Measurements from ENCODE around the gene ATP2C2. TPM values are rescaled to one million over a fixed set of nuclear protein-coding genes. Genes with fewer than 3 reads are reported as not detected.

The ATP2C2 gene
- total RNA-seq, 4 donors from 2014 or later, result 0.86 TPM; not detected in 3

DNA sequence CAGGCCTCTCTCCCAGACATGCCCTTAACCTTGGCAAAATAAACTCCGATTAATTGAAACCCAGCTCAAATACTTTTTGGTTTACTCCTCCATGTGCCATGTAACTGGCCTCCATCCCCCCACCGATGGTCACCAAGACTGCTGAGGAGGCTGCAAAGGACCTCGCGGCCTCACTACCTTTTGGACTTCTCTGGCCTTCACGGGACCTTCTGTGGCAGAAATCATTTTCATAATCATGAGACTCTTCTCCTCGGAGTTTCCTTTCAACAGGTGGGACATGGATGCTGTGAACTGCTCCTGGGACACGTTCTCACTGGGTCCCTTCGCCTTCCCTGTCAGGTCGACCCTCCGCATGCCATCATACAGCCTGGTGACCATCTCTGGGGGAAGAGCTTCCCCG, 127.2 kb downstream of the ATP2C2 start:
- Histone ChIP-seq H3K36me3 (peaks cover 41 to 75% (median 64%) of the 10 kb centered on the region in 4 donors), H3K9me3 (no peaks in the 10 kb centered on the region), H3K4me3 (no peak overlapping the region), H3K27me3 (no peaks in the 10 kb centered on the region), H3K4me1 (no peaks in the 10 kb centered on the region), H3K27ac (replicated peaks in 1 of 4) (no peak overlapping the region)
- DNase-seq (ENCODE audit: extremely low spot score), result no peak
- 97% methylated on average over 11 of the region's 11 CpGs for WGBS
- TF ChIP-seq, protein P1, sequence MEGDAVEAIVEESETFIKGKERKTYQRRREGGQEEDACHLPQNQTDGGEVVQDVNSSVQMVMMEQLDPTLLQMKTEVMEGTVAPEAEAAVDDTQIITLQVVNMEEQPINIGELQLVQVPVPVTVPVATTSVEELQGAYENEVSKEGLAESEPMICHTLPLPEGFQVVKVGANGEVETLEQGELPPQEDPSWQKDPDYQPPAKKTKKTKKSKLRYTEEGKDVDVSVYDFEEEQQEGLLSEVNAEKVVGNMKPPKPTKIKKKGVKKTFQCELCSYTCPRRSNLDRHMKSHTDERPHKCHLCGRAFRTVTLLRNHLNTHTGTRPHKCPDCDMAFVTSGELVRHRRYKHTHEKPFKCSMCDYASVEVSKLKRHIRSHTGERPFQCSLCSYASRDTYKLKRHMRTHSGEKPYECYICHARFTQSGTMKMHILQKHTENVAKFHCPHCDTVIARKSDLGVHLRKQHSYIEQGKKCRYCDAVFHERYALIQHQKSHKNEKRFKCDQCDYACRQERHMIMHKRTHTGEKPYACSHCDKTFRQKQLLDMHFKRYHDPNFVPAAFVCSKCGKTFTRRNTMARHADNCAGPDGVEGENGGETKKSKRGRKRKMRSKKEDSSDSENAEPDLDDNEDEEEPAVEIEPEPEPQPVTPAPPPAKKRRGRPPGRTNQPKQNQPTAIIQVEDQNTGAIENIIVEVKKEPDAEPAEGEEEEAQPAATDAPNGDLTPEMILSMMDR (IDR thresholded peaks at IDR 0.05), result no peak
- TF ChIP-seq EP300 (IDR thresholded peaks at IDR 0.05), result no peak
- no peak for TF ChIP-seq POLR2A (IDR thresholded peaks at IDR 0.05; ENCODE audit: low read depth)
- TF ChIP-seq POLR2AphosphoS5 (IDR thresholded peaks at IDR 0.05), result no peak
- intact Hi-C loops (cut with DNase I), result no loop called here

DNA sequence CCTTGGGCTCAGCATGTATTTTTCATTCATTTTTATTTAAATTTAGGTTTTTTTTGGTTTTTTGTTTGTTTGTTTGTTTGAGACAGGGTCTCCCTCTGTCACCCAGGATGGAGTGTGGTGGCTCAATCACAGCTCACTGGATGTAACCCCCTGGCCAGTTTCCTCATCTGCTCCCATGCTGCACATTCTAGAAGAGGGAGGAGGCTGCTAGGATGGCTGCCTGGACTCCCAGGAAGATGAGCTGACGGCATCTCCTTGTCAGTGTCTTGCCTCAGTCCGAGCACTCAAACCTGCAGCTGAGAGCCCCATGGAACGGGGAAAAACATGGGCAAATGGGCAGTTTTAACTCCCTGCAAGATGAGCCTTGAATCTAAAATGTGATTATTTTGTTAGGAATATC, 128.7 kb downstream of the ATP2C2 start:
- Histone ChIP-seq H3K27me3 (no peaks in the 10 kb centered on the region), H3K27ac (replicated peaks in 1 of 4) (no peak overlapping the region), H3K4me1 (peaks cover 0 to 4% (median 0%) of the 10 kb centered on the region in 4 donors), H3K36me3 (peaks cover 41 to 77% (median 64%) of the 10 kb centered on the region in 4 donors), H3K9me3 (no peaks in the 10 kb centered on the region), H3K4me3 (no peak overlapping the region)
- no peak for DNase-seq (ENCODE audit: extremely low spot score)
- TF ChIP-seq POLR2AphosphoS5 (IDR thresholded peaks at IDR 0.05) (no peak), EP300 (IDR thresholded peaks at IDR 0.05) (no peak), POLR2A (IDR thresholded peaks at IDR 0.05; ENCODE audit: low read depth) (no peak)
- TF ChIP-seq, protein P1 (IDR thresholded peaks at IDR 0.05), result no peak
- 94% methylated on average over 3 of the region's 3 CpGs for WGBS
- intact Hi-C loops (cut with DNase I), result no loop called here

DNA sequence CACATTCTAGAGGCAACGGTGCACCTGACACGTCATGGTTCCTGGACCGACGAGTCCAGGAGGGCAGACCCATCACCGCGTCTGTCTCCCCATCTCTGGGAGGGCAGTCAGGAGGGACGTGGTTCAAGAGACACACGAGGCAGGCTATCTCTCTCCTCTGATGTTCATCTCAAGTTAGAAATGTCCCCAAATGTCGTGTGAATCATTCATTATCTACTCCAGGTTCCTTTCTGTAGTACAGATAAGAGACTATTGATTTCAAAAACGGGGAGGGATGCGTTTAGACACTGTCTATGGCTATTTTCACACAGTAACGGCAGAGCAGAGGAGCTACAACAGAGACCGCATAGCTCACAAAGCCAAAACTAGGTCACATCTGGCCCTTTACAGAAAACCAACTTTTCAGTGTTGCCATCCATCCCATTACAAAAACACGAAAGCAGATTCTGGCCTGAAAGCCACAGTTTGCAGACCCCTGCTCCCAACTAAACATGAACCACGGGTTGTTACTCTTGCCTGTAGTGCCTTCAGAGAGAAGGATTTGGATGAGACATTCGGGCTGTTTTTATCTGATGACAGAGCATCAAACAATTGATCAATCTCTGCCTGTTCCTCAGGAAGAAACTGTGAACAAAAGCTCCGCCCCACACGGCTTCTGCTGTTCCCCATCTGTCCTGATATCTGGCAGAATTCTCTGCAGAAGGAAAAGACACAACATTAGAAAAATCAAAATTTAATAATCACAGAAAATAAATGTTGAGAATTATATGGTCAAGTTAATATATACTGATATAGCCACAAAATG, 129.3 kb downstream of the ATP2C2 start:
- TF ChIP-seq, protein P1 (IDR thresholded peaks at IDR 0.05), result no peak
- no peak for TF ChIP-seq POLR2A (IDR thresholded peaks at IDR 0.05; ENCODE audit: low read depth)
- Histone ChIP-seq H3K4me1 (peaks cover 0 to 5% (median under 1%) of the 10 kb centered on the region in 4 donors), H3K4me3 (no peak overlapping the region), H3K27me3 (no peaks in the 10 kb centered on the region), H3K27ac (replicated peaks in 1 of 4) (no peak overlapping the region), H3K36me3 (peaks cover 41 to 80% (median 69%) of the 10 kb centered on the region in 4 donors), H3K9me3 (no peaks in the 10 kb centered on the region)
- WGBS, result 82% methylated on average over 17 of the region's 18 CpGs
- intact Hi-C loops (cut with DNase I), result no loop called here
- no peak for DNase-seq (ENCODE audit: extremely low spot score)

DNA sequence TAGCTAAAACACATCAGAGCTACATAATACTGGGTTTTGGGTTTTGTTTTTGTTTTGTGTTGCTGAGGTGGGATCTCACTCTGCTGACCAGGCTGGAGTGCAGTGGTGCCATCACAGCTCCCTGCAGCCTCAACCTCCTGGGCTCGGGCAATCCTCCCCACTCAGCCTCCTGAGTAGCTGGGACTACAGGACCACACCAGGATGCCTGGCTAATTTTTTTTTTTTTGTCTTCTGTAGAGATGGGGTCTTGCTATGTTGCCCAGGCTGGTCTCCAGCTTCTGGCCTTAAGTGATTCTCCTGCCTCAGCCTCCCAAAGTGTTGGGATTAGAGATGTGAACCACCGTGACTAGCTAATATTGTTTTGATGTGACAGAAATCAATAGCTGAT, 129.9 kb downstream of the ATP2C2 start:
- Histone ChIP-seq H3K27me3 (no peaks in the 10 kb centered on the region), H3K36me3 (peaks cover 35 to 75% (median 64%) of the 10 kb centered on the region in 4 donors), H3K27ac (replicated peaks in 1 of 4) (no peak overlapping the region), H3K9me3 (no peaks in the 10 kb centered on the region), H3K4me1 (peaks cover 0 to 11% (median 5%) of the 10 kb centered on the region in 4 donors), H3K4me3 (no peak overlapping the region)
- TF ChIP-seq EP300 (IDR thresholded peaks at IDR 0.05), result no peak
- WGBS, result 100% methylated on average over 2 of the region's 2 CpGs
- no peak for DNase-seq (ENCODE audit: extremely low spot score)
- intact Hi-C loops (cut with DNase I), result no loop called here

DNA sequence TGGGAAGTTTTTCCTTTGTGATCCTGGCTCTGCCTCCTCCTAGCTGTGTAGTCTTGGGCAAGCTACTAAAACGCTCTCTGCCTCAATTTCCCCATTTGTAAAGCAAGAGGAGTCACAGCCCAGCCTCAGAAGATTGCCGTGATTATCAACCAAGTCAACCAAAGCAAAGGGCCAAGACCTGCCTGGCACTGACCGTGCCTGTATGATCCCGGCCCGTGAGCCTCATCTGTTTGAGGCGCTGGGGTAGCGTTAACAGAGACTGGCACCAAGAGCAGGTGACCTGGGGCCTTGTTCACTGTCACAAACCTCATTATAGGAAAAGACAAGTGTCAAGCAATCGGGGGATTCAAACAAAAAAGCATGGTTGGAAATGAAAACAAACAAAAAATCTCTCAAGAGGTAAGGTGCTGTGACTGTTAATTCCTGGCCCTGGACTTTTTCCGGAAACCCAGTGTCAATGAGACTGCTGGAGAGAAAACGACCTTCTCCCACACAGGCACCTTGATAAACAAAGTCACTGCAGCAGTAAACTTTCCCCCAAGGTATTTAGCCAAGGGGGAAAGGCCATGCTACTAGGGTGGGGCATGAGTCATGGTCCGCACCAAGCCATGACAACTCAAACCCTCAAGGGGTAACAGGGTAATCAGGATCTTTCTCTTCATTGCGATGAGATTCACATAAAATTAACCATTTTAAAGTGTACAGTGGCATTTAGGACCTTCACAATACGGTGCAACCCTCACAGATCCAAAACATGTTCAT, 130.7 kb downstream of the ATP2C2 start:
- WGBS, result 93% methylated on average over 10 of the region's 13 CpGs
- no peak overlapping the region for H3K4me3 ChIP-seq
- H3K27me3 ChIP-seq, result no peaks in the 10 kb centered on the region
- intact Hi-C loops (cut with DNase I), result no loop called here
- H3K4me1 ChIP-seq, result peaks cover 4 to 19% (median 14%) of the 10 kb centered on the region in 4 donors
- no peak for TF ChIP-seq EP300 (IDR thresholded peaks at IDR 0.05)
- no peak for DNase-seq (ENCODE audit: extremely low spot score)
- peaks cover 29 to 66% (median 56%) of the 10 kb centered on the region in 4 donors for H3K36me3 ChIP-seq
- H3K9me3 ChIP-seq, result no peaks in the 10 kb centered on the region
- H3K27ac ChIP-seq (replicated peaks in 1 of 4), result no peak overlapping the region
